Suppressor macrophage (primary cell): Measurements from ENCODE around the gene TLR10.

Experiments used
- DNase-seq, 4 experiments: peaks; one replicate each; pipeline ENCODE4 v3.0.0-alpha.2; 2020 to 2022

Gene TLR10

DNA sequence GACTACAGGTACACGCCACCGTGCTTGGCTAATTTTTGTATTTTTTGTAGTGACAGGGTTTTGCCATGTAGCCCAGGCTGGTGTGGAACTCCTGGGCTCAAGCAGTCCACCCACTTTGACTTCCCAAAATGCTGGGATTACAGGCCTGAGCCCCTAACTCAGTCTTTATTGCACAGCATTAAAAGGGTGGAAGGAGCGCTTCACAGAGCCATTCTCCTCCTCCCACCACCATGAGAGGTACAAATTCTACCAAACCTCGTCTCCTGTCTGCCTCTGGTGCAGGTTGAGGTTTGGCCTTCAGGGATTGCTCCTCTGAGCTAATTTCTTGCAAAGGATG, 52.3 kb downstream of the TLR10 start:
- no peak for DNase-seq

DNA sequence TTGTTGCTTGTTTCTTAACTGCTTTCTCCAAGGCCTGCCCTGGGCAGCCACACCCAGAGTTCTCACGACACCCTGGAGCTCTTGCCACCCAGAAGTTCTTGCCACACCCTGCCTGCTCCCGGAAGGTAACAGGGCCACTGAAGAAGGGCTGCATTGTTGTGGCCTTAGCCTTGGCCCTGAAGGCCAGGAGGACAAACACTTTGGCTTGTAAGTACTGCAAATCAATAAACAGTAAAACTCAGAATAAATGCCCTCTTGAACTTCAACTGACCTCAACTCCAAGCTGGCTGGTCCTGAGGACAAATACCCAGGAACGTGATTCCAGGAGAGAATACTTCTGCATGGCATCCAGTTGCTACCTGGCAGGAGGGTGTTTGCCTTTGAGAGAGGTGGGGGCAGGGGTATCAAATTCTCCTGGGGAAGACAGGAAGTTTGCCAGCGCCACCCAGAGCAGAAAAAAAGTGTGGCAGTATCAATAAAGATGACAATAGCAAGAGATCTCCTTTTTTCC, 54.1 kb downstream of the TLR10 start:
- DNase-seq, result no peak

GRCh38 chr4:38724475-38724808, 58.3 kb downstream of the TLR10 start:
- DNase-seq, result no peak

GRCh38 chr4:38723726-38724474, 58.9 kb downstream of the TLR10 start:
- no peak for DNase-seq

GRCh38 chr4:38723114-38723513, 59.7 kb downstream of the TLR10 start:
- DNase-seq, result no peak
